Measurements from ENCODE around the gene SRGAP1. TPM values are rescaled to one million over a fixed set of nuclear protein-coding genes. Genes with fewer than 3 reads are reported as not detected.

The SRGAP1 gene
- total and polyA plus RNA-seq, 2 of the 8 experiments (the other 6 are each of a cell fraction or from before 2014, with no cell fraction given), result 3.2 to 7.3 TPM

DNA sequence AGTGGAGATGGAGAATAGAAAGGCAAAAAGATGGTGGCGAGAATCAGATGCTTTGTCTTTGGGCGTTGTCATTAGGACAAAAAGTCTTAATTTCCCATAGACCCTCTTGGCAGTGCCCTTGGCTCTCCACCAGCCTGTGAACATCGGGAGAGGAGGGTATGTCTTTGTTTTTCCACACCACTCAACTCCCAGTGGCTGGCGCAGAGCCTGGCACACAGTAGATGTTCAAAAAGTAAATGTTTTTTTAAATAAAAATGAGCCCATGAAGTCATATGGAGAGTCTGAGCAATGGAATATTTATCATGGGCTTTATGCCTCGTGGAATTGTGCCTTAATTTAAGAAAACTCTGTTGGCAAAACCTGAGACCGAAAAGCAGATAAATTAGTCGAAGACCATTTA is 90.4 kb downstream of the SRGAP1 start:
- POLR2A ChIA-PET (ENCODE audit: partially characterized antibody), result no interaction called here
- no peaks in the 10 kb centered on the region; a peak in 1 of 7 replicates for H3K4me1 ChIP-seq (replicated peaks in 1 of 4; ENCODE audit: control insufficient read depth in 3 of 4, insufficient read depth in 4 of 4, low read length in 3 of 4)
- H3K23me2 ChIP-seq (ENCODE audit: low read depth, low read length), result no peaks in the 10 kb centered on the region
- H3K79me2 ChIP-seq (ENCODE audit: control insufficient read depth in 1 of 2, insufficient read depth in 2 of 2, low read length in 2 of 2), result no peaks in the 10 kb centered on the region
- no peaks in the 10 kb centered on the region for H3K36me3 ChIP-seq (ENCODE audit: control insufficient read depth in 2 of 4, insufficient read depth in 4 of 4, low read length in 3 of 4)
- no peak overlapping the region for H3K4ac ChIP-seq (replicated peaks; ENCODE audit: insufficient read length, low read depth, low read length)
- no peak overlapping the region for H4K5ac ChIP-seq (ENCODE audit: insufficient read length, low read depth, low read length)
- no peak overlapping the region for H2AK5ac ChIP-seq (ENCODE audit: low read depth, low read length)
- H3K4me2 ChIP-seq (ENCODE audit: insufficient read depth in 1 of 2, low read depth in 2 of 2, low read length in 2 of 2), result no peak overlapping the region
- no peak overlapping the region for H2BK12ac ChIP-seq (ENCODE audit: low read depth, low read length)
- no peak overlapping the region for H3K27ac ChIP-seq (ENCODE audit: low read depth, low read length)
- no peak for DNase-seq (ENCODE audit: low read depth in 1 of 2, low spot score in 2 of 2)
- no peak overlapping the region for H3K56ac ChIP-seq (replicated peaks; ENCODE audit: insufficient read length, low read depth, low read length)
- TF ChIP-seq ASH2L (IDR thresholded peaks at IDR 0.05; ENCODE audit: low read length), result no peak
- TF ChIP-seq CBX8 (IDR thresholded peaks at IDR 0.05; ENCODE audit: borderline replicate concordance, low read depth, low read length), result no peak
- no peak for TF ChIP-seq KDM5A (IDR thresholded peaks at IDR 0.05; ENCODE audit: low read length)
- TF ChIP-seq YY1 (IDR thresholded peaks at IDR 0.05; ENCODE audit: low read depth, low read length), result no peak
- H3K23ac ChIP-seq (ENCODE audit: insufficient read length), result no peak overlapping the region
- H2BK5ac ChIP-seq (ENCODE audit: low read depth, low read length), result no peak overlapping the region
- no peak for FAIRE-seq
- no peak overlapping the region for H4K8ac ChIP-seq (ENCODE audit: extremely low read depth, insufficient read depth, low read length)
- H3K4me3 ChIP-seq (ENCODE audit: extremely low read depth in 1 of 4, insufficient read depth in 2 of 4, low read depth in 3 of 4, low read length in 4 of 4), result no peak overlapping the region
- no peak overlapping the region for H2BK20ac ChIP-seq (ENCODE audit: low read length)
- no peaks in the 10 kb centered on the region for H4K20me1 ChIP-seq (replicated peaks in 1 of 2; ENCODE audit: control insufficient read depth in 1 of 2, insufficient read depth in 2 of 2, low read length in 2 of 2)
- no peak overlapping the region for H2AFZ ChIP-seq (ENCODE audit: low read length)
- no peak overlapping the region for H4K91ac ChIP-seq (replicated peaks; ENCODE audit: insufficient read length, low read length)
- no peak overlapping the region for H3K9ac ChIP-seq (replicated peaks in 1 of 4; ENCODE audit: extremely low read depth in 1 of 4, low read depth in 3 of 4, low read length in 3 of 4)
- CTCF ChIA-PET (ENCODE audit: partially characterized antibody), result interaction anchor here (0.8 kb wide), 1 partner anchor 36 kb away, joined by 3 read pairs; no protein-coding TSS in a partner anchor
- no peak overlapping the region for H3K14ac ChIP-seq (ENCODE audit: insufficient read length)
- no peak overlapping the region for H2BK15ac ChIP-seq (ENCODE audit: low read length)
- H2BK120ac ChIP-seq (replicated peaks; ENCODE audit: low read depth, low read length), result no peak overlapping the region
- WGBS, 2 experiments (ENCODE audit: extremely low coverage in 1 of 2, insufficient coverage in 1 of 2, insufficient read length in 1 of 2, insufficient replicate concordance in 2 of 2, low coverage in 1 of 2, low lambda C conversion rate in 2 of 2, missing lambda C conversion rate in 1 of 2), result 90% methylated on average over 7 of the region's 7 CpGs; no CpG with 5 or more reads in 1 of the 2 experiments
- no peaks in the 10 kb centered on the region for H3K9me3 ChIP-seq (ENCODE audit: insufficient read depth in 2 of 2, low read depth in 1 of 2, low read length in 1 of 2)
- H3K79me1 ChIP-seq (ENCODE audit: low read depth, low read length), result no peaks in the 10 kb centered on the region
- H3K27me3 ChIP-seq (replicated peaks in 1 of 4; ENCODE audit: control insufficient read depth in 3 of 4, extremely low read depth in 1 of 4, insufficient read depth in 3 of 4, low read length in 3 of 4), result no peaks in the 10 kb centered on the region
- no peak overlapping the region for H3K18ac ChIP-seq (ENCODE audit: extremely low read depth, low read length)
